Adrenal gland (tissue), 12 donors: ENCODE data around the gene DNAJC22. TPM values are rescaled to one million over a fixed set of nuclear protein-coding genes. Genes with fewer than 3 reads are reported as not detected.
"Not testable (repeated sequence)": the region's sequence is repeated elsewhere in the genome, so short reads cannot be mapped to it uniquely, and the experiment has no call there.

Experiments
- DNase-seq, 7 donors: peaks; one replicate each; pipeline ENCODE4 v3.0.0-alpha.2; 2019 to 2020
- H3K27ac ChIP-seq, 5 donors: fragments of 200-600 bp; sonication (generic) in 4 of 5; 1 replicate in 3 of 5; 2 replicates in 2 of 5; pipeline versions ENCODE4 v1.5.1 to v1.8.0; 2016 to 2020; ENCODE audit warnings: mild to moderate bottlenecking in 1 of 5
- H3K27me3 ChIP-seq: fragments of 200-600 bp; 2 replicates; pipeline ENCODE4 v1.8.0; 2021
- H3K36me3 ChIP-seq, 2 donors: fragments of 200-600 bp; replicated peaks in 1 of 2; 1 replicate in 1 of 2; 2 replicates in 1 of 2; pipeline versions ENCODE4 v1.5.1 to v1.8.0; 2018 to 2022
- H3K4me1 ChIP-seq, 2 donors: fragments of 200-600 bp; replicated peaks in 1 of 2; 1 replicate in 1 of 2; 2 replicates in 1 of 2; pipeline versions ENCODE4 v1.5.1 to v1.8.0; 2018 to 2021
- H3K4me3 ChIP-seq, 4 donors: fragments of 200-600 bp; sonication (generic) in 3 of 4; one replicate each; pipeline ENCODE4 v1.5.1; 2016 to 2018
- H3K9me3 ChIP-seq, 3 donors: fragments of 200-600 bp; sonication (generic) in 1 of 3; replicated peaks in 1 of 3; 1 replicate in 2 of 3; 2 replicates in 1 of 3; pipeline versions ENCODE4 v1.5.1 to v1.8.0; 2016 to 2021
- POLR2A ChIP-seq, 2 donors: fragments of 450-650 bp; IDR thresholded peaks; one replicate each; pipeline ENCODE4 v1.6.1; 2017; ENCODE audit warnings: antibody characterized with exemption in 2 of 2, mild to moderate bottlenecking in 2 of 2, moderate library complexity in 1 of 2
- WGBS, 4 donors: extraction: QIAGEN DNeasy Blood & Tissue Kit in 2 of 4; methylation state at CpG; one replicate each; pipeline versions ENCODE4 v1.1.5 to v1.1.7; 2013 to 2017; 5-methylcytosine and 5-hydroxymethylcytosine counted together
- intact Hi-C, 2 donors: fragments of 100-400 bp; cut with DNase I; formaldehyde crosslinking; loops; one replicate each; pipeline versions ENCODE4 v1.14.1 to v1.15.0; 2022 to 2023
- polyA plus RNA-seq, 3 donors: library from polyadenylated mRNA; stranded (reverse); fragments of 200-250 nt in 2 of 3; fragments of 350-450 nt in 1 of 3; fragmentation: Illumina TruSeq in 1 of 3; extraction: RNeasy Lipid Tissue Mini Kit (QIAGEN cat#74804) in 1 of 3; gene quantifications; one replicate each; pipeline ENCODE4 v1.2.3, GENCODE V29; 2013 to 2014
- total RNA-seq, 9 donors: library from RNA; depleted of rRNA in 4 of 9; stranded (reverse); fragments of >200 nt in 4 of 9; fragments of 120-200 nt in 1 of 9; fragmentation: NEBNext Ultra II Directional in 1 of 9; extraction: Animal tissue kit (Norgen Biotek cat#: 25700) in 1 of 9; gene quantifications; one replicate each; pipeline versions ENCODE4 v1.1.0 to v1.2.4, GENCODE V29; 2013 to 2023
- TF ChIP-seq, protein P1 (sequence below), 6 experiments: fragments of 450-650 bp in 4 of 6; fragments of 200-600 bp in 2 of 6; sonication (generic) in 1 of 6; IDR thresholded peaks; 1 replicate in 5 of 6; 2 replicates in 1 of 6; pipeline versions ENCODE4 v1.5.1 to v1.8.0; 2016 to 2021; ENCODE audit warnings: antibody characterized with exemption in 6 of 6, mild to moderate bottlenecking in 2 of 6, moderate library complexity in 1 of 6
- donor health status: healthy with polysubstance abuse.
- donor health status: Bipolar disorder and iron deficiency.
- donor health status: DM: yes; HTN: yes; CAD: no.
- donor health status: DM: no; HTN: no; CAD: no.
- donor health status: DM: no; HTN: no; CAD: no.
- donor health status: DM: yes; HTN: yes; CAD: no.

The DNAJC22 gene
- total and polyA plus RNA-seq, 12 donors, result 0.40 to 2.9 (median 0.65) TPM

DNA sequence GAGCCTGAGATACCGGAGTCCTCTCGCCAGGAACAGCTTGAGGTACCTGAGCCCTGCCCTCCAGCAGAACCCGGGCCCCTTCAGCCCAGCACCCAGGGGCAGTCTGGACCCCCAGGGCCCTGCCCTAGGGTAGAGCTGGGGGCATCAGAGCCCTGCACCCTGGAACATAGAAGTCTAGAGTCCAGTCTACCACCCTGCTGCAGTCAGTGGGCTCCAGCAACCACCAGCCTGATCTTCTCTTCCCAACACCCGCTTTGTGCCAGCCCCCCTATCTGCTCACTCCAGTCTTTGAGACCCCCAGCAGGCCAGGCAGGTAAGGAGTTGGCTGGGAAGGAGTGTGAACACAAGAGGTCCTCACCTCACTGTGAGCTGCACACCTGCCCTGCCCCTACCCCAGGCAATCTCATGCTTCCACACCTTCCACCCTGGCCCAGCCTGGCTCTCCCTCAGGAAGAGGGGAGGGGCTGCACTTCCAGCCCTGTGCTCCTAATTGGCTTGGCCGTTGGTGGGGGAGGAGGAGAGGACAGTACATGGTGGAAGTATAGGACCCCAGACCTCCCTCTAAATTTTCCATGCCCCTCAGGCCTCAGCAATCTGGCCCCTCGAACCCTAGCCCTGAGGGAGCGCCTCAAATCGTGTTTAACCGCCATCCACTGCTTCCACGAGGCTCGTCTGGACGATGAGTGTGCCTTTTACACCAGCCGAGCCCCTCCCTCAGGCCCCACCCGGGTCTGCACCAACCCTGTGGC lies 15.9 kb upstream of the DNAJC22 start:
- TF ChIP-seq POLR2A (IDR thresholded peaks at IDR 0.05), result no peak
- TF ChIP-seq, protein P1, sequence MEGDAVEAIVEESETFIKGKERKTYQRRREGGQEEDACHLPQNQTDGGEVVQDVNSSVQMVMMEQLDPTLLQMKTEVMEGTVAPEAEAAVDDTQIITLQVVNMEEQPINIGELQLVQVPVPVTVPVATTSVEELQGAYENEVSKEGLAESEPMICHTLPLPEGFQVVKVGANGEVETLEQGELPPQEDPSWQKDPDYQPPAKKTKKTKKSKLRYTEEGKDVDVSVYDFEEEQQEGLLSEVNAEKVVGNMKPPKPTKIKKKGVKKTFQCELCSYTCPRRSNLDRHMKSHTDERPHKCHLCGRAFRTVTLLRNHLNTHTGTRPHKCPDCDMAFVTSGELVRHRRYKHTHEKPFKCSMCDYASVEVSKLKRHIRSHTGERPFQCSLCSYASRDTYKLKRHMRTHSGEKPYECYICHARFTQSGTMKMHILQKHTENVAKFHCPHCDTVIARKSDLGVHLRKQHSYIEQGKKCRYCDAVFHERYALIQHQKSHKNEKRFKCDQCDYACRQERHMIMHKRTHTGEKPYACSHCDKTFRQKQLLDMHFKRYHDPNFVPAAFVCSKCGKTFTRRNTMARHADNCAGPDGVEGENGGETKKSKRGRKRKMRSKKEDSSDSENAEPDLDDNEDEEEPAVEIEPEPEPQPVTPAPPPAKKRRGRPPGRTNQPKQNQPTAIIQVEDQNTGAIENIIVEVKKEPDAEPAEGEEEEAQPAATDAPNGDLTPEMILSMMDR (IDR thresholded peaks at IDR 0.05), result no peak
- Histone ChIP-seq H3K9me3 (no peaks in the 10 kb centered on the region), H3K36me3 (no peaks in the 10 kb centered on the region), H3K4me1 (no peaks in the 10 kb centered on the region), H3K27me3 (peaks cover 23% of the 10 kb centered on the region), H3K4me3 (no peak overlapping the region), H3K27ac (no peak overlapping the region)
- intact Hi-C loops, result no loop called here
- WGBS, 4 donors, result 73 to 90% (median 77%) methylated on average over 1 to 14 of the region's 14 CpGs
- DNase-seq, result peak in 2 of 7 donors; percentile 10 to 29

DNA sequence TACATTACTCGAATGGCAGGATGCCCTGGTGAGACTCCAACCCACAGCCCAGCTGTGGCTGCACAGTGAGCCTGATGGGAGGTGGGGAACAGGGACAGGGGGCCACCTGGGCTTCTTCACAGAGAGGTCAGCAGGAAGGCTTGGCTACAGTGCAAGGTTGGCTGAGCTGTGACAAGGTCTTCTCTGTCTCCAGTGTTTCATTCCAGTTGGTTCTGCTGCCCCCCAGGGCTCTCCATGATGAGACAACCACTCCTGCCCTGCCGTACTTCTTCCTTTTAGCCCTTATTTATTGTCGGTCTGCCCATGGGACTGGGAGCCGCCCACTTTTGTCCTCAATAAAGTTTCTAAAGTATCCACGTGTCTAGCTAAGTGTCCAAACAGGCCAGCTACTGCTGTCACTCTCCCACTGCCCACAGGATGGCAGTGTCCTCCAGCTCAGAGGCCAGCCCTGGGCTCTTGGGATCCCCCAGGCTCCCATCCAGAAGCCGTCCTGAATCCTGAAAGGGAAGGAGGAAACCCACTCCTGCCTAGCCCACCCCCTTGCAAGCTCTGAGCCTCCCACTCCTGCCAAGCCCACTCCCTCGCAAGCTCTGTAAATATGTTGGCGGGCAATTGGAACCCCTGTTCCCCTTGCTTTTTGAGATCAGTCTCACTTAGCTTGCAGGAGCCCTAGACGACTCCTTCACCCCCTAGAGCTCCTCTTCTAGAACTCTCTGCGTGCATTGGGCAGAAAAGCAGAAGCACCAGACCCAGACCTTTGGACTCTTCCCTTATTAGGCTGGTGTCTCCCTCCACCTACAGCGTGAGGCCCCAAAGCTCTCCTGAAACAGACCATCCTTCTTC lies 15.1 kb upstream of the DNAJC22 start:
- Histone ChIP-seq H3K4me1 (peaks cover under 1 to 2% of the 10 kb centered on the region in 2 donors), H3K27me3 (peaks cover 31% of the 10 kb centered on the region), H3K9me3 (no peaks in the 10 kb centered on the region), H3K36me3 (no peaks in the 10 kb centered on the region), H3K4me3 (no peak overlapping the region), H3K27ac (no peak overlapping the region)
- intact Hi-C loops, result no loop called here
- 44 to 48% (median 45%) methylated on average over 9 to 11 of the region's 11 CpGs for WGBS, 4 donors
- TF ChIP-seq POLR2A (IDR thresholded peaks at IDR 0.05), result no peak
- TF ChIP-seq, protein P1 (IDR thresholded peaks at IDR 0.05), result peak; percentile 71 to 89 (median 84)
- peak; percentile 65 to 87 (median 79) for DNase-seq

DNA sequence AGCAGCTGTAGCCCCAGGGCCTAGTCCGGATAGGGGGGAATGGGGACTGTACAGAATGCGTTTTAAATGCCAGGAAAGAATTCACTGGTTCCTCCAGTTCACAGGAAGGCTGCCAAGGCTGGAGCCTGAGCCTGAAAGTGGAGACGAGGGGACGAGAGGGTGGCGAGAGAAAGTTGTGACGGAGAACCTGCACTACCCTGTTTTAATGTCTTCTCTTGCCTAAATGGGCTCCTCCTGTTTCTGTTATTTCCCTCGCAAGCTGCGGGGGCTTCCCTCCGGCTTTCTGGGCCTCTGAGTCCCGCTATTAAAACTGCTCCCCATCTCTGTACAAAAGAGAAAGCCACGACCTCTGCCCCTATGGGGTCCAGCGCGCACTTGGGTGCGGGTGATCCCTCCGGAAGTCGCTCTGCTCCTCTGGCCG lies 14.2 kb upstream of the DNAJC22 start:
- Histone ChIP-seq H3K27ac (no peak overlapping the region), H3K4me3 (no peak overlapping the region), H3K4me1 (peaks cover 5% of the 10 kb centered on the region in 2 donors), H3K9me3 (no peaks in the 10 kb centered on the region), H3K27me3 (peaks cover 34% of the 10 kb centered on the region), H3K36me3 (no peaks in the 10 kb centered on the region)
- WGBS, 4 donors, result 78 to 84% (median 83%) methylated on average over 16 to 17 of the region's 17 CpGs
- intact Hi-C loops, result no loop called here
- TF ChIP-seq, protein P1 (IDR thresholded peaks at IDR 0.05), result no peak
- TF ChIP-seq POLR2A (IDR thresholded peaks at IDR 0.05), result no peak
- DNase-seq, result peak in 2 of 7 donors; percentile 10 to 25

DNA sequence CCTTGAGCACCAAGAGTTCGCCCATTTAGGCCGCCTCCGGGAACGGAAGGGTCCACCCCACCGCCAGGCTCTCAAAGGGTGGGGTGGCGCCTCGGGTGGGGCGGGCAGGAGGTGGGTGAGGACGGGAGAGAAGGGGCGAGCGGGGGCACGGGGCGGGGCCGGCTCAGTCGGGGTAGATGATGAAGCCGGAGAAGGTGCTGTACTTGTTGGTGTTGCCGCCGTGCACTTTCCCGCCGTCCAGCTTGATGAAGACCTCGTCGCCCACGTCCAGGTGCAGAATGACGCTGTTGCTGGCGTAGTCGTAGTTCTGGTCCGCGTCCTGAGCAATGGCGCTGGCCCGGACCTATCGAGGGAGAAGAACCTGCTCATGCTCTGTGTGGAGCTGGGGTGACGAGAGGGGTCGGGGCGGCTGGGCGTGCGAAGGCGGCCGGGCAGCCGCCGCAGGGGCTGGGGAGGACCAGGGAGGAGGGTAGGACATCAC lies 13.8 kb upstream of the DNAJC22 start:
- intact Hi-C loops, result no loop called here
- TF ChIP-seq, protein P1 (IDR thresholded peaks at IDR 0.05), result no peak
- TF ChIP-seq POLR2A (IDR thresholded peaks at IDR 0.05), result no peak
- Histone ChIP-seq H3K4me3 (no peak overlapping the region), H3K27ac (no peak overlapping the region), H3K27me3 (peaks cover 34% of the 10 kb centered on the region), H3K4me1 (peaks cover 5% of the 10 kb centered on the region in 2 donors), H3K9me3 (no peaks in the 10 kb centered on the region), H3K36me3 (no peaks in the 10 kb centered on the region)
- DNase-seq, result peak in 1 of 7 donors; percentile 42
- 50 to 52% (median 51%) methylated on average over 11 to 40 of the region's 40 CpGs for WGBS, 4 donors

DNA sequence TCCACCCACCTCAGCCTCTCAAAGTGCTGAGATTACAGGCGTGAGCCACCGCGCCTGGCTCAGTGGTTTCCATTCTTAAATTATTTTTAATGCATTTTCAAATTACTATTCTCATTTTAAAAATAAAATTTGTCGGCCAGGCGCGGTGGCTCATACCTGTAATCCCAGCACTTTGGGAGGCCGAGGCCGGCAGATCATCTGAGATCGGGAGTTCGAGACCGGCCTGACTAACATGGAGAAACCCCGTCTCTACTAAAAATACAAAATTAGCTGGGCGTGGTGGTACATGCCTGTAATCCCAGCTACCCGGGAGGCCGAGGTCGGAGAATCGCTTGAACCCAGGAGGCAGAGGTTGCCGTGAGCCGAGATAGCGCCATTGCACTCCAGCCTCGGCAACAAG lies 12.9 kb upstream of the DNAJC22 start:
- WGBS, 4 donors, result 59 to 66% (median 61%) methylated on average over 21 of the region's 21 CpGs
- H3K27ac ChIP-seq, H3K4me3 ChIP-seq, DNase-seq, H3K36me3 ChIP-seq, intact Hi-C loops, H3K4me1 ChIP-seq, H3K9me3 ChIP-seq: not testable (repeated sequence)
- peaks cover 34% of the 10 kb centered on the region for H3K27me3 ChIP-seq
